Ovary (tissue), 10 donors: Measurements from ENCODE around the gene CXCR2. TPM values are rescaled to one million over a fixed set of nuclear protein-coding genes. Genes with fewer than 3 reads are reported as not detected.

Experiments used
- DNase-seq, 5 donors: peaks; one replicate each; pipeline ENCODE4 v3.0.0-alpha.2; 2019 to 2020
- H3K27ac ChIP-seq, 2 donors: fragments of 200-600 bp; one replicate each; pipeline versions ENCODE4 v1.5.1 to v1.8.0; 2019 to 2022
- H3K27me3 ChIP-seq: fragments of 200-600 bp; one replicate; pipeline ENCODE4 v1.8.0; 2022
- H3K36me3 ChIP-seq: fragments of 200-600 bp; sonication (generic); one replicate; pipeline ENCODE4 v1.5.1; 2019
- H3K4me1 ChIP-seq: one replicate; pipeline ENCODE4 v1.8.1; 2013; ENCODE audit warnings: mild to moderate bottlenecking, moderate library complexity; ENCODE audit not compliant: insufficient read depth
- H3K4me3 ChIP-seq: fragments of 200-600 bp; sonication (generic); one replicate; pipeline ENCODE4 v1.5.1; 2017
- H3K9me3 ChIP-seq, 2 donors: fragments of 200-600 bp in 1 of 2; sonication (generic) in 1 of 2; one replicate each; pipeline versions ENCODE4 v1.5.1 to v1.8.1; 2013 to 2019; ENCODE audit warnings: mild to moderate bottlenecking in 1 of 2, moderate library complexity in 1 of 2
- CTCF ChIP-seq, 3 donors: fragments of 450-650 bp in 2 of 3; fragments of 200-600 bp in 1 of 3; IDR thresholded peaks; one replicate each; pipeline versions ENCODE4 v1.5.1 to v1.8.0; 2016 to 2022; ENCODE audit warnings: antibody characterized with exemption in 3 of 3, mild to moderate bottlenecking in 1 of 3
- EP300 ChIP-seq: sonication (generic); formaldehyde crosslinking; IDR thresholded peaks from one replicate; pipeline ENCODE4 v1.6.1; 2017; ENCODE audit warnings: antibody characterized with exemption
- POLR2A ChIP-seq: fragments of 450-650 bp; IDR thresholded peaks from one replicate; pipeline ENCODE4 v1.6.1; 2017; ENCODE audit warnings: antibody characterized with exemption, mild to moderate bottlenecking, moderate library complexity
- WGBS, 3 donors: extraction: QIAGEN DNeasy Blood & Tissue Kit in 1 of 3; methylation state at CpG; one replicate each; pipeline versions ENCODE4 v1.1.5 to v1.1.7; 2013 to 2017; 5-methylcytosine and 5-hydroxymethylcytosine counted together
- intact Hi-C, 4 donors: fragments of 100-400 bp; cut with DNase I; formaldehyde crosslinking; loops; one replicate each; pipeline versions ENCODE4 v1.11.0 to v1.15.1; 2022 to 2023
- long read RNA-seq, 3 donors: library from polyadenylated mRNA in 2 of 3; unstranded in 2 of 3; transcript quantifications; one replicate each; pipeline ENCODE4 v2.0.0 and lab custom pipeline, GENCODE V29; 2021 to 2026
- polyA plus RNA-seq, 2 donors: library from polyadenylated mRNA; stranded (reverse); fragments of 200-250 nt in 1 of 2; fragments of 350-450 nt in 1 of 2; fragmentation: Illumina TruSeq in 1 of 2; extraction: RNeasy Lipid Tissue Mini Kit (QIAGEN cat#74804) in 1 of 2; gene quantifications; one replicate each; pipeline ENCODE4 v1.2.3, GENCODE V29; 2013 to 2014
- total RNA-seq, 7 donors: library from RNA; depleted of rRNA in 2 of 7; stranded (reverse); fragments of >200 nt in 2 of 7; fragmentation: NEBNext Ultra II Directional in 3 of 7; extraction: Animal tissue kit (Norgen Biotek cat#: 25700) in 3 of 7; gene quantifications; one replicate each; pipeline versions ENCODE4 v1.1.0 to v1.2.4, GENCODE V29; 2016 to 2023
- donor health status: DM: no; HTN: no; CAD: no; lungs with moderate emphysema.
- donor health status: DM: no; HTN: no; CAD: no.
- donor health status: Bipolar disorder and iron deficiency.
- donor health status: DM: yes; HTN: yes; CAD: no.
- donor health status: DM: no; HTN: no; CAD: no.
- donor health status: DM: yes; HTN: yes; CAD: no.

Gene CXCR2
- under 1 TPM in 5 of 7 donors, not detected in 2; 0.12 to 0.35 (median 0.33) TPM for total RNA-seq
- polyA plus RNA-seq: 1 to 10 TPM in 1 of 2 donors, under 1 TPM in 1; 0.08 to 3.0 TPM
- long read RNA-seq, donor 1: 0 reads
- long read RNA-seq, donor 2: 0 reads
- long read RNA-seq, donor 3, partial matches to known transcripts: 0 of 1 reads
- long read RNA-seq, donor 3, other reads (novel, unspliced or antisense): 0 of 1 reads

- Histone ChIP-seq H3K36me3 (no peaks in the 10 kb centered on the region), H3K27me3 (no peaks in the 10 kb centered on the region), H3K9me3 (no peaks in the 10 kb centered on the region), H3K4me1 (no peaks in the 10 kb centered on the region), H3K4me3 (no peak within 1 kb of the TSS), H3K27ac (no peak within 1 kb of the TSS)
- intact Hi-C loops: no loop called here
- 48 to 64% (median 53%) methylated on average over 8 of the region's 8 CpGs for WGBS, 3 donors
- no peak for TF ChIP-seq POLR2A
- no peak for TF ChIP-seq EP300
- TF ChIP-seq CTCF (IDR thresholded peaks at IDR 0.05): no peak
- DNase-seq: no peak
Observed at GRCh38 chr2:218125626-218126080, at the start of gene CXCR2. CXCR2 (plus strand) TSS chr2:218126028; CDS start chr2:218134802, 8,774 bp downstream.

- Histone ChIP-seq H3K4me1 (no peaks in the 10 kb centered on the region), H3K27me3 (no peaks in the 10 kb centered on the region), H3K9me3 (no peaks in the 10 kb centered on the region), H3K36me3 (no peaks in the 10 kb centered on the region), H3K27ac (no peak overlapping the region), H3K4me3 (no peak overlapping the region)
- DNase-seq: no peak
- WGBS, 3 donors: 81 to 94% (median 93%) methylated on average over 9 of the region's 9 CpGs
- intact Hi-C loops: no loop called here
- TF ChIP-seq CTCF (IDR thresholded peaks at IDR 0.05) (no peak), POLR2A (no peak), EP300 (no peak)
Observed at GRCh38 chr2:218077464-218078216, 48.2 kb upstream of the CXCR2 start.

- intact Hi-C loops: no loop called here
- Histone ChIP-seq H3K4me1 (no peaks in the 10 kb centered on the region), H3K36me3 (no peaks in the 10 kb centered on the region), H3K27ac (no peak overlapping the region), H3K4me3 (no peak overlapping the region), H3K9me3 (no peaks in the 10 kb centered on the region), H3K27me3 (no peaks in the 10 kb centered on the region)
- WGBS, 3 donors: 73 to 80% (median 76%) methylated on average over 15 of the region's 15 CpGs
- no peak for TF ChIP-seq CTCF (IDR thresholded peaks at IDR 0.05)
- TF ChIP-seq POLR2A: no peak
- TF ChIP-seq EP300: no peak
- DNase-seq: no peak
Observed at GRCh38 chr2:218079943-218080913, 45.6 kb upstream of the CXCR2 start.

- 77 to 85% (median 80%) methylated on average over 2 of the region's 2 CpGs for WGBS, 3 donors
Observed at GRCh38 chr2:218081063-218081462, 44.8 kb upstream of the CXCR2 start.

More at GRCh38 chr2:218081063-218081462, 44.8 kb upstream of the CXCR2 start:
- no peak for DNase-seq
- TF ChIP-seq CTCF (IDR thresholded peaks at IDR 0.05) (no peak), EP300 (no peak), POLR2A (no peak)
- no peaks in the 10 kb centered on the region for H3K4me1 ChIP-seq
- no peaks in the 10 kb centered on the region for H3K36me3 ChIP-seq
- intact Hi-C loops: no loop called here
- no peaks in the 10 kb centered on the region for H3K9me3 ChIP-seq
- no peaks in the 10 kb centered on the region for H3K27me3 ChIP-seq
- H3K4me3 ChIP-seq: no peak overlapping the region
- no peak overlapping the region for H3K27ac ChIP-seq
